Ishikawa (cell line): ENCODE measurements around the gene APBA3.

ENCODE experiments used
- CEBPB ChIP-seq: IDR thresholded peaks from 2 replicates; pipeline ENCODE4 v1.6.1; 2012
- CREB1 ChIP-seq: IDR thresholded peaks from 2 replicates; pipeline ENCODE4 v1.6.1; 2012; ENCODE audit warnings: low read depth
- EGR1 ChIP-seq: IDR thresholded peaks from 2 replicates; pipeline ENCODE4 v1.6.1; 2012
- EP300 ChIP-seq: IDR thresholded peaks from 2 replicates; pipeline ENCODE4 v1.6.1; 2012; ENCODE audit warnings: borderline replicate concordance
- FOXM1 ChIP-seq: IDR thresholded peaks from 2 replicates; pipeline ENCODE4 v1.6.1; 2012; ENCODE audit warnings: low read depth, borderline replicate concordance
- MAX ChIP-seq: IDR thresholded peaks from 2 replicates; pipeline ENCODE4 v1.6.1; 2012
- NFIC ChIP-seq: IDR thresholded peaks from 2 replicates; pipeline ENCODE4 v1.6.1; 2012
- RAD21 ChIP-seq: IDR thresholded peaks from 2 replicates; pipeline ENCODE4 v1.6.1; 2012; ENCODE audit warnings: low read depth
- REST ChIP-seq: IDR thresholded peaks from 2 replicates; pipeline ENCODE4 v1.6.1; 2012; ENCODE audit warnings: low read depth, mild to moderate bottlenecking
- TAF1 ChIP-seq: IDR thresholded peaks from 2 replicates; pipeline ENCODE4 v1.6.1; 2012; ENCODE audit warnings: low read depth, mild to moderate bottlenecking
- TCF12 ChIP-seq: IDR thresholded peaks from 2 replicates; pipeline ENCODE4 v1.6.1; 2012; ENCODE audit warnings: low read depth
- TEAD4 ChIP-seq: IDR thresholded peaks from 2 replicates; pipeline ENCODE4 v1.6.1; 2012
- USF1 ChIP-seq: IDR thresholded peaks from 2 replicates; pipeline ENCODE4 v1.6.1; 2012
- YY1 ChIP-seq: IDR thresholded peaks from 2 replicates; pipeline ENCODE4 v1.6.1; 2012; ENCODE audit warnings: low read depth

- TF ChIP-seq TAF1 (no peak), YY1 (no peak), TEAD4 (no peak), EGR1 (no peak), EP300 (no peak), RAD21 (no peak), CEBPB (no peak), NFIC (no peak), CREB1 (no peak), MAX (no peak), REST (no peak), USF1 (no peak), FOXM1 (no peak), TCF12 (no peak)
Measured at GRCh38 chr19:3807574-3808354, 46.3 kb upstream of the APBA3 start.
